HepG2 (cell line): ENCODE measurements around the gene PAK1. TPM values are rescaled to one million over a fixed set of nuclear protein-coding genes. Genes with fewer than 3 reads are reported as not detected.
"Not testable (repeated sequence)": the region's sequence is repeated elsewhere in the genome, so short reads cannot be mapped to it uniquely, and the experiment has no call there.

Experiments
- ATAC-seq: fragments of 200-7000 bp; cut with Tn5 transposase; 3 replicates; pipeline ENCODE4 v1.9.1; 2020; ENCODE audit warnings: mild to moderate bottlenecking, moderate library complexity
- BruUV-seq: library from RNA; stranded (reverse); fragments of 400-500 nt; replicated peaks from 2 replicates; lab custom pipeline; 2021; lab: Mats Ljungman, UMichigan
- CTCF ChIA-PET: fragments of 300-600 bp; formaldehyde crosslinking; extraction: SDS; loops from one replicate; lab custom pipeline; 2021; ENCODE audit warnings: low total read pairs, inconsistent platforms, low intra/inter-chr PET ratio; lab: Yijun Ruan, JAX
- POLR2A ChIA-PET: fragments of 350-600 bp; sonication (Branson Sonifier 250); formaldehyde crosslinking; loops from one replicate; lab custom pipeline; 2020; ENCODE audit warnings: antibody characterized with exemption, inconsistent platforms; lab: Yijun Ruan, JAX
- DNase-seq: peaks from one replicate; pipeline ENCODE4 v3.0.0-alpha.2; 2015; ENCODE audit warnings: low spot score
- FAIRE-seq: peaks from 3 replicates; lab custom pipeline; 2011; peaks lifted over from hg19 to GRCh38; lab: Jason Lieb, UNC
- H2AFZ ChIP-seq: one replicate; pipeline ENCODE4 v1.6.1; 2011; ENCODE audit warnings: low read length, inconsistent platforms
- H3K27ac ChIP-seq: fragments of 300-600 bp; 3 replicates; pipeline ENCODE4 v1.8.0; 2011; ENCODE audit warnings: mixed run types, mild to moderate bottlenecking, mixed read lengths, low read length, inconsistent platforms; ENCODE audit not compliant: insufficient read depth; ENCODE audit errors: extremely low read length
- H3K27me3 ChIP-seq, 2 experiments: fragments of 200-600 bp in 1 of 2; 2 replicates in 1 of 2; 3 replicates in 1 of 2; pipeline versions ENCODE4 v1.6.0 to v1.8.0; 2011; ENCODE audit warnings: low read length in 2 of 2, mild to moderate bottlenecking in 2 of 2, moderate library complexity in 2 of 2, inconsistent platforms in 1 of 2; ENCODE audit not compliant: insufficient read depth in 2 of 2, control insufficient read depth in 1 of 2
- H3K36me3 ChIP-seq, 2 experiments: fragments of 200-600 bp in 1 of 2; replicated peaks in 1 of 2; 2 replicates in 1 of 2; 3 replicates in 1 of 2; pipeline versions ENCODE4 v1.5.1 to v1.8.0; 2011; ENCODE audit warnings: low read length in 2 of 2, inconsistent platforms in 1 of 2; ENCODE audit not compliant: insufficient read depth in 2 of 2, control insufficient read depth in 1 of 2
- H3K4me1 ChIP-seq: 2 replicates; pipeline ENCODE4 v1.5.1; 2012; ENCODE audit warnings: low read length, inconsistent platforms; ENCODE audit not compliant: insufficient read depth
- H3K4me2 ChIP-seq: 2 replicates; pipeline ENCODE4 v1.6.0; 2011; ENCODE audit warnings: low read depth, low read length, inconsistent platforms
- H3K4me3 ChIP-seq, 3 experiments: fragments of 200-600 bp in 1 of 3; sonication (generic), shearing (Covaris generic) in 1 of 3; replicated peaks in 1 of 3; 2 replicates each; pipeline ENCODE4 v1.5.1; 2011 to 2016; ENCODE audit warnings: low read length in 3 of 3, inconsistent platforms in 2 of 3, low read depth in 2 of 3, mild to moderate bottlenecking in 2 of 3, control low read depth in 1 of 3, mixed read lengths in 1 of 3; ENCODE audit not compliant: insufficient read depth in 1 of 3
- H3K79me2 ChIP-seq: one replicate; pipeline ENCODE4 v1.6.1; 2011; ENCODE audit warnings: low read length, inconsistent platforms; ENCODE audit not compliant: insufficient read depth
- H3K9ac ChIP-seq: 2 replicates; pipeline ENCODE4 v1.6.0; 2011; ENCODE audit warnings: mild to moderate bottlenecking, low read depth, low read length, inconsistent platforms; ENCODE audit not compliant: insufficient read depth
- H3K9me3 ChIP-seq: 2 replicates; pipeline ENCODE4 v1.5.1; 2012; ENCODE audit warnings: mild to moderate bottlenecking, low read length
- H4K20me1 ChIP-seq: 2 replicates; pipeline ENCODE4 v1.6.0; 2011; ENCODE audit warnings: inconsistent platforms, mild to moderate bottlenecking, low read length, moderate library complexity; ENCODE audit not compliant: insufficient read depth
- WGBS: methylation state at CpG from one replicate; pipeline ENCODE4 v1.1.6; 2017; ENCODE audit warnings: low lambda C conversion rate; 5-methylcytosine and 5-hydroxymethylcytosine counted together
- in situ Hi-C: cut with HindIII; loops from 2 replicates; pipeline ENCODE4 v1.10.0; 2017; ENCODE audit warnings: low pct_unique_long_range_greater_than_20kb; ENCODE audit not compliant: extremely low pct_ligation_motif_present
- intact Hi-C: fragments of 100-400 bp; cut with micrococcal nuclease; formaldehyde crosslinking; loops from one replicate; pipeline ENCODE4 v1.10.0; 2022; ENCODE audit not compliant: unreplicated experiment
- polyA plus RNA-seq, 8 experiments: library from polyadenylated mRNA; depleted of rRNA in 3 of 8; stranded (reverse) in 7 of 8; unstranded in 1 of 8; fragments of >200 nt; fragmentation: Illumina TruSeq in 4 of 8; extraction: Trizol in 4 of 8; gene quantifications; 2 replicates each; pipeline versions ENCODE4 v1.2.1 to v1.2.3, GENCODE V29; 2011 to 2016; ENCODE audit warnings: low read depth in 4 of 8, missing spikeins in 1 of 8, mixed read lengths in 1 of 8; ENCODE audit not compliant: insufficient read depth in 1 of 8
- total RNA-seq, 5 experiments: library from RNA; depleted of rRNA; stranded (reverse); fragments of >200 nt; fragmentation: Illumina TruSeq; extraction: Trizol; gene quantifications; 2 replicates each; pipeline ENCODE4 v1.2.3, GENCODE V29; 2016; ENCODE audit warnings: low read depth in 1 of 5
- TF ChIP-seq, protein P1 (sequence below): sonication (generic); formaldehyde crosslinking; IDR thresholded peaks from 2 replicates; pipeline ENCODE4 v1.4.0; 2020; ENCODE audit warnings: missing genetic modification reagents

Gene PAK1
- total and polyA plus RNA-seq, 2 of the 13 experiments (the other 11 are each of a cell fraction or from before 2014, with no cell fraction given): 1.5 to 4.3 TPM

- TF ChIP-seq, protein P1, sequence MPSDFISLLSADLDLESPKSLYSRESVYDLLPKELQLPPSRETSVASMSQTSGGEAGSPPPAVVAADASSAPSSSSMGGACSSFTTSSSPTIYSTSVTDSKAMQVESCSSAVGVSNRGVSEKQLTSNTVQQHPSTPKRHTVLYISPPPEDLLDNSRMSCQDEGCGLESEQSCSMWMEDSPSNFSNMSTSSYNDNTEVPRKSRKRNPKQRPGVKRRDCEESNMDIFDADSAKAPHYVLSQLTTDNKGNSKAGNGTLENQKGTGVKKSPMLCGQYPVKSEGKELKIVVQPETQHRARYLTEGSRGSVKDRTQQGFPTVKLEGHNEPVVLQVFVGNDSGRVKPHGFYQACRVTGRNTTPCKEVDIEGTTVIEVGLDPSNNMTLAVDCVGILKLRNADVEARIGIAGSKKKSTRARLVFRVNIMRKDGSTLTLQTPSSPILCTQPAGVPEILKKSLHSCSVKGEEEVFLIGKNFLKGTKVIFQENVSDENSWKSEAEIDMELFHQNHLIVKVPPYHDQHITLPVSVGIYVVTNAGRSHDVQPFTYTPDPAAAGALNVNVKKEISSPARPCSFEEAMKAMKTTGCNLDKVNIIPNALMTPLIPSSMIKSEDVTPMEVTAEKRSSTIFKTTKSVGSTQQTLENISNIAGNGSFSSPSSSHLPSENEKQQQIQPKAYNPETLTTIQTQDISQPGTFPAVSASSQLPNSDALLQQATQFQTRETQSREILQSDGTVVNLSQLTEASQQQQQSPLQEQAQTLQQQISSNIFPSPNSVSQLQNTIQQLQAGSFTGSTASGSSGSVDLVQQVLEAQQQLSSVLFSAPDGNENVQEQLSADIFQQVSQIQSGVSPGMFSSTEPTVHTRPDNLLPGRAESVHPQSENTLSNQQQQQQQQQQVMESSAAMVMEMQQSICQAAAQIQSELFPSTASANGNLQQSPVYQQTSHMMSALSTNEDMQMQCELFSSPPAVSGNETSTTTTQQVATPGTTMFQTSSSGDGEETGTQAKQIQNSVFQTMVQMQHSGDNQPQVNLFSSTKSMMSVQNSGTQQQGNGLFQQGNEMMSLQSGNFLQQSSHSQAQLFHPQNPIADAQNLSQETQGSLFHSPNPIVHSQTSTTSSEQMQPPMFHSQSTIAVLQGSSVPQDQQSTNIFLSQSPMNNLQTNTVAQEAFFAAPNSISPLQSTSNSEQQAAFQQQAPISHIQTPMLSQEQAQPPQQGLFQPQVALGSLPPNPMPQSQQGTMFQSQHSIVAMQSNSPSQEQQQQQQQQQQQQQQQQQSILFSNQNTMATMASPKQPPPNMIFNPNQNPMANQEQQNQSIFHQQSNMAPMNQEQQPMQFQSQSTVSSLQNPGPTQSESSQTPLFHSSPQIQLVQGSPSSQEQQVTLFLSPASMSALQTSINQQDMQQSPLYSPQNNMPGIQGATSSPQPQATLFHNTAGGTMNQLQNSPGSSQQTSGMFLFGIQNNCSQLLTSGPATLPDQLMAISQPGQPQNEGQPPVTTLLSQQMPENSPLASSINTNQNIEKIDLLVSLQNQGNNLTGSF (CRISPR knock-in tag): no peak
Measured at GRCh38 chr11:77384571-77384970, 89.3 kb downstream of the PAK1 start (continued).

DNA sequence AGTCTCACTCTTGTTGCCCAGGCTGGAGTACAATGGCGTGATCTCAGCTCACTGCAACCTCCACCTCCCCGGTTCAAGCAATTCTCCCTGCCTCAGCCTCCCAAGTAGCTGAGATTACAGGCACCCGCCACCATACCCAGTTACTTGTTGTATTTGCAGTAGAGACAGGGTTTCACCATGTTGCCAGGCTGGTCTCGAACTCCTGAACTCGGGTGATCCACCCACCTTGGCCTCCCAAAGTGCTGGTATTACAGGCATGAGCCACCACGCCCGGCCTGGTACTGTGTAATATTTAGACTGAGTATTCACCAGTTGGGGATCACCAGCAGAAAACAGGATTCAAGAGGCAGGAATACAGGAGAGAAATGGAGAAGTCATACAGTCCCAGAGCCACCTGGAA, 90.5 kb downstream of the PAK1 start:
- CTCF ChIA-PET, H3K27me3 ChIP-seq: not testable (repeated sequence)
- 59% methylated on average over 7 of the region's 7 CpGs for WGBS

More for the DNA sequence above, 90.5 kb downstream of the PAK1 start:
- DNase-seq, H3K9me3 ChIP-seq, intact Hi-C loops, ATAC-seq, FAIRE-seq, H3K27ac ChIP-seq, H4K20me1 ChIP-seq, BruUV-seq, H3K4me2 ChIP-seq, H3K4me1 ChIP-seq, H3K36me3 ChIP-seq, H3K4me3 ChIP-seq, H3K9ac ChIP-seq, H2AFZ ChIP-seq, in situ Hi-C loops, H3K79me2 ChIP-seq: not testable (repeated sequence)
- POLR2A ChIA-PET: interaction anchor here (0.7 kb wide), 1 partner anchor 491 kb away, joined by 4 read pairs; no protein-coding TSS in a partner anchor
